HAP-1 (cell line): ENCODE data around the gene EXOSC10.
"Not testable (repeated sequence)": the region's sequence is repeated elsewhere in the genome, so short reads cannot be mapped to it uniquely, and the experiment has no call there.

ENCODE experiments used
- DNase-seq, 2 experiments: peaks; one replicate each; pipeline ENCODE4 v3.0.0-alpha.2; 2016 to 2020; ENCODE audit warnings: low spot score in 2 of 2
- H3K27me3 ChIP-seq: fragments of 250-450 bp; sonication (Bioruptor Pico); 2 replicates; pipeline ENCODE4 v1.5.1; 2020; ENCODE audit warnings: low read depth, mild to moderate bottlenecking, moderate library complexity
- H3K36me3 ChIP-seq: fragments of 250-450 bp; sonication (Bioruptor Pico); replicated peaks from 2 replicates; pipeline ENCODE4 v1.5.1; 2020; ENCODE audit warnings: mild to moderate bottlenecking
- H3K4me1 ChIP-seq: fragments of 250-450 bp; sonication (Bioruptor Pico); 2 replicates; pipeline ENCODE4 v1.5.1; 2020; ENCODE audit warnings: mild to moderate bottlenecking
- H3K4me3 ChIP-seq: fragments of 250-450 bp; sonication (Bioruptor Pico); 2 replicates; pipeline ENCODE4 v1.5.1; 2020; ENCODE audit warnings: mild to moderate bottlenecking, moderate library complexity
- H3K9me3 ChIP-seq: fragments of 250-450 bp; sonication (Bioruptor Pico); 2 replicates; pipeline ENCODE4 v1.5.1; 2020; ENCODE audit warnings: mild to moderate bottlenecking, moderate library complexity
- in situ Hi-C: fragments of 300-500 bp; cut with MboI; formaldehyde crosslinking; loops from 3 replicates; pipeline ENCODE4 v1.14.3; 2020; ENCODE audit warnings: low sequenced_read_pairs, inconsistent platforms, mixed read lengths

The EXOSC10 gene

DNA sequence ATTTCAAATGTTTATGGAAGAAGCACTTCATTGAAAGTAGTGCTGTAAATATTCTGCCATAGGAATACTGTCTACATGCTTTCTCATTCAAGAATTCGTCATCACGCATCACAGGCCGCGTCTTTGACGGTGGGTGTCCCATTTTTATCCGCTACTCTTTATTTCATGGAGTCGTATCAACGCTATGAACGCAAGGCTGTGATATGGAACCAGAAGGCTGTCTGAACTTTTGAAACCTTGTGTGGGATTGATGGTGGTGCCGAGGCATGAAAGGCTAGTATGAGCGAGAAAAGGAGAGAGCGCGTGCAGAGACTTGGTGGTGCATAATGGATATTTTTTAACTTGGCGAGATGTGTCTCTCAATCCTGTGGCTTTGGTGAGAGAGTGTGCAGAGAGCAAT, 76.5 kb downstream of the EXOSC10 start:
- DNase-seq, result no peak
- H3K36me3 ChIP-seq, result peaks cover 87% of the 10 kb centered on the region
- in situ Hi-C loops, result no loop called here
- peaks cover 19% of the 10 kb centered on the region for H3K4me1 ChIP-seq
- H3K27me3 ChIP-seq, result no peaks in the 10 kb centered on the region
- no peaks in the 10 kb centered on the region for H3K9me3 ChIP-seq
- no peak overlapping the region for H3K4me3 ChIP-seq

DNA sequence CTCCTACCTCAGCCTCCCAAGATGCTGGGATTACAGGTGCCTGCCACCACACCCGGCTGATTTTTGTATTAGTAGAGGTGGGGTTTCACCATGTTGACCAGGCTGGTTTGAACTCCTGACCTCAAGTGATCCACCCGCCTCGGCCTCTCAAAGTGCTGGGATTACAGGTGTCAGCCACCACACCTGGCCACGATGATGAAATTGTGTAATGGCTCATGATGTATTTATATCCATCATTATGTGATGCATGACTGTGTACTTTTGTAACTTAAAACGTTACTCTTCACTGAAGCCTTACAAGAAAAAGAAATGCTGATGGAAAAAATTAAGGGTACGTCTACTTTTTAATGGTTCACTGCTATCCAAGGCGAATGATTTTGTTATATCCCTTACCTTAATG, 79.7 kb downstream of the EXOSC10 start:
- in situ Hi-C loops, result no loop called here
- H3K27me3 ChIP-seq, result no peaks in the 10 kb centered on the region
- DNase-seq, result no peak
- peaks cover 98% of the 10 kb centered on the region for H3K36me3 ChIP-seq
- H3K9me3 ChIP-seq, result no peaks in the 10 kb centered on the region
- H3K4me3 ChIP-seq, result no peak overlapping the region
- H3K4me1 ChIP-seq, result peaks cover 14% of the 10 kb centered on the region

DNA sequence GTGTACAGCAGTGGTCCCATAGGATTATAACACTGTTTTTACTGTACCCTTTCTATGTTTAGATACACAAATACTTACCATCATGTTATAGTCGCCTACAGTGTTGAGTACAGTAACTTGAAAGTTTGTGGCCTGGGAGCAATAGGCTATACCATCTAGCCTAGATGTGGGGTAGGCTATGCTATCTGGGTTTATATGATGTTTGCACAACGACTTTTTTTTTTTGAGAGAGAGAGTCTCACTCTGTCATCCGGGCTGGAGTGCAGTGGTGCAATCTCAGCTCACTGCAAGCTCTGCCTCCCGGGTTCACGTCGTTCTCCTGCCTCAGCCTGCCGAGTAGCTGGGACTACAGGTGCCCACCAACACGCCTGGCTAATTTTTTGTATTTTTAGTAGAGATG, 80.3 kb downstream of the EXOSC10 start:
- H3K4me1 ChIP-seq, H3K27me3 ChIP-seq, H3K4me3 ChIP-seq, H3K9me3 ChIP-seq, in situ Hi-C loops, DNase-seq: not testable (repeated sequence)
- peaks cover 98% of the 10 kb centered on the region for H3K36me3 ChIP-seq
